ENCODE measurements around the gene CIAPIN1.
A peak's percentile ranks its signal among the peaks of the same experiment; 100 is the strongest.

The CIAPIN1 gene

DNA sequence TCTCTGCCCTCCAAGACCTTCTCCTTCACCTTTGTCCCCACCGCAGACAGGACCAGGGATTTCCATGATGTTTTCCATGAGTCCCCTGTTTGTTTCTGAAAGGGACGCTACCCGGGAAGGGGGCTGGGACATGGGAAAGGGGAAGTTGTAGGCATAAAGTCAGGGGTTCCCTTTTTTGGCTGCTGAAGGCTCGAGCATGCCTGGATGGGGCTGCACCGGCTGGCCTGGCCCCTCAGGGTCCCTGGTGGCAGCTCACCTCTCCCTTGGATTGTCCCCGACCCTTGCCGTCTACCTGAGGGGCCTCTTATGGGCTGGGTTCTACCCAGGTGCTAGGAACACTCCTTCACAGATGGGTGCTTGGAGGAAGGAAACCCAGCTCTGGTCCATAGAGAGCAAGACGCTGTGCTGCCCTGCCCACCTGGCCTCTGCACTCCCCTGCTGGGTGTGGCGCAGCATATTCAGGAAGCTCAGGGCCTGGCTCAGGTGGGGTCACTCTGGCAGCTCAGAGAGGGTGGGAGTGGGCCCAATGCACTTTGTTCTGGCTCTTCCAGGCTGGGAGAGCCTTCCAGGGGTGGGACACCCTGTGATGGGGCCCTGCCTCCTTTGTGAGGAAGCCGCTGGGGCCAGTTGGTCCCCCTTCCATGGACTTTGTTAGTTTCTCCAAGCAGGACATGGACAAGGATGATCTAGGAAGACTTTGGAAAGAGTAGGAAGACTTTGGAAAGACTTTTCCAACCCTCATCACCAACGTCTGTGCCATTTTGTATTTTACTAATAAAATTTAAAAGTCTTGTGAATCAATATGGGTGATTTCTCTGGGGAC, 62.7 kb downstream of the CIAPIN1 start:
- H2AFZ ChIP-seq (ENCODE audit: insufficient read depth, low read length, poor library complexity): peak overlapping the region; percentile 44

DNA sequence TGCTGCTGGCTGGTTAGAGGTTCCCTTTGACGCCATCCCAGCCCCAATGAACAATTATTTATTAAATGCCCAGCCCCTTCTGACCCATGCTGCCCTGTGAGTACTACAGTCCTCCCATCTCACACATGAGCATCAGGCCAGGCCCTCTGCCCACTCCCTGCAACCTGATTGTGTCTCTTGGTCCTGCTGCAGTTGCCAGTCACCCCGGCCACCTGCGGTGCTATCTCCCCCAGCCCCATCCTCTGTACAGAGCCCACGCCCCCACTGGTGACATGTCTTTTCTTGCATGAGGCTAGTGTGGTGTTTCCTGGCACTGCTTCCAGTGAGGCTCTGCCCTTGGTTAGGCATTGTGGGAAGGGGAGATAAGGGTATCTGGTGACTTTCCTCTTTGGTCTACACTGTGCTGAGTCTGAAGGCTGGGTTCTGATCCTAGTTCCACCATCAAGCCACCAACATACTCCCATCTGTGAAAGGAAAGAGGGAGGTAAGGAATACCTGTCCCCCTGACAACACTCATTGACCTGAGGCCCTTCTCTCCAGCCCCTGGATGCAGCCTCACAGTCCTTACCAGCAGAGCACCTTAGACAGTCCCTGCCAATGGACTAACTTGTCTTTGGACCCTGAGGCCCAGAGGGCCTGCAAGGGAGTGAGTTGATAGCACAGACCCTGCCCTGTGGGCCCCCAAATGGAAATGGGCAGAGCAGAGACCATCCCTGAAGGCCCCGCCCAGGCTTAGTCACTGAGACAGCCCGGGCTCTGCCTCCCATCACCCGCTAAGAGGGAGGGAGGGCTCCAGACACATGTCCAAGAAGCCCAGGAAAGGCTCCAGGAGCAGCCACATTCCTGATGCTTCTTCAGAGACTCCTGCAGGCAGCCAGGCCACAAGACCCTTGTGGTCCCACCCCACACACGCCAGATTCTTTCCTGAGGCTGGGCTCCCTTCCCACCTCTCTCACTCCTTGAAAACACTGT, 63.6 kb downstream of the CIAPIN1 start:
- no peaks in the 10 kb centered on the region for H3K79me2 ChIP-seq (ENCODE audit: control insufficient read depth, insufficient read depth, low read length, poor library complexity)
- peaks cover 24% of the 10 kb centered on the region for H3K79me1 ChIP-seq (ENCODE audit: low read length)
- peak overlapping the region; percentile 81 for H2BK12ac ChIP-seq (ENCODE audit: low read length)
- H3K4me2 ChIP-seq (ENCODE audit: low read length): peak overlapping the region; percentile 19
- no peak overlapping the region for H3K4me3 ChIP-seq (ENCODE audit: low read depth, low read length)
- no peak overlapping the region for H4K8ac ChIP-seq (ENCODE audit: low read depth, low read length)
- H3K27ac ChIP-seq (ENCODE audit: low read depth, low read length): peak overlapping the region; percentile 61
- peak overlapping the region; percentile 7 for H2AK5ac ChIP-seq (ENCODE audit: low read length)
- no peaks in the 10 kb centered on the region for H3K36me3 ChIP-seq (ENCODE audit: control insufficient read depth in 1 of 2, insufficient read depth in 2 of 2, low read length in 2 of 2)
- no peak overlapping the region for H3K23ac ChIP-seq (ENCODE audit: low read length)
- no peak overlapping the region for H3K18ac ChIP-seq (ENCODE audit: low read length)
- H4K12ac ChIP-seq (ENCODE audit: low read depth, low read length): no peak overlapping the region
- no peaks in the 10 kb centered on the region for H3K9me3 ChIP-seq (ENCODE audit: insufficient read depth, low read depth, low read length)
- H2AFZ ChIP-seq (ENCODE audit: insufficient read depth, low read length, poor library complexity): no peak overlapping the region
- no peak overlapping the region for H3K4ac ChIP-seq (ENCODE audit: low read depth, low read length)
- no peak overlapping the region for H3K9ac ChIP-seq (ENCODE audit: low read length)
- H2BK5ac ChIP-seq (ENCODE audit: low read depth, low read length, poor library complexity): peak overlapping the region; percentile 0
- no CpG with 5 or more reads among the region's 8 CpGs for WGBS (ENCODE audit: extremely low coverage, insufficient coverage, insufficient read length)
- peak overlapping the region; percentile 78 for H4K91ac ChIP-seq (ENCODE audit: low read depth, low read length)
- peak overlapping the region; percentile 8 for H3K14ac ChIP-seq (ENCODE audit: low read length)
- H2BK120ac ChIP-seq (ENCODE audit: insufficient read depth, low read length, poor library complexity): peak overlapping the region; percentile 74
- H3K27me3 ChIP-seq (ENCODE audit: insufficient read depth, low read length): no peaks in the 10 kb centered on the region
- no peak for DNase-seq
- peaks cover 26 to 27% of the 10 kb centered on the region in 2 experiments for H3K4me1 ChIP-seq (ENCODE audit: control insufficient read depth in 1 of 2, insufficient read depth in 2 of 2, low read length in 2 of 2)

More for the DNA sequence above, 62.7 kb downstream of the CIAPIN1 start:
- Histone ChIP-seq H3K36me3 (ENCODE audit: control insufficient read depth in 1 of 2, insufficient read depth in 2 of 2, low read length in 2 of 2) (no peaks in the 10 kb centered on the region), H3K4me2 (ENCODE audit: low read length) (peak overlapping the region; percentile 19), H3K18ac (ENCODE audit: low read length) (peak overlapping the region; percentile 77), H2BK120ac (ENCODE audit: insufficient read depth, low read length, poor library complexity) (peak overlapping the region; percentile 74), H3K9me3 (ENCODE audit: insufficient read depth, low read depth, low read length) (no peaks in the 10 kb centered on the region), H3K23ac (ENCODE audit: low read length) (no peak overlapping the region), H2BK5ac (ENCODE audit: low read depth, low read length, poor library complexity) (peak overlapping the region; percentile 22), H4K8ac (ENCODE audit: low read depth, low read length) (no peak overlapping the region), H3K4ac (ENCODE audit: low read depth, low read length) (peak overlapping the region; percentile 67), H3K4me1 (ENCODE audit: control insufficient read depth in 1 of 2, insufficient read depth in 2 of 2, low read length in 2 of 2) (peaks cover 22 to 24% of the 10 kb centered on the region in 2 experiments), H3K79me1 (ENCODE audit: low read length) (peaks cover 21% of the 10 kb centered on the region), H4K12ac (ENCODE audit: low read depth, low read length) (peak overlapping the region; percentile 16), H2AK5ac (ENCODE audit: low read length) (peak overlapping the region; percentile 95), H3K9ac (ENCODE audit: low read length) (no peak overlapping the region), H3K14ac (ENCODE audit: low read length) (peak overlapping the region; percentile 43), H3K27ac (ENCODE audit: low read depth, low read length) (peak overlapping the region; percentile 61), H4K91ac (ENCODE audit: low read depth, low read length) (peak overlapping the region; percentile 58), H3K4me3 (ENCODE audit: low read depth, low read length) (no peak overlapping the region), H2BK12ac (ENCODE audit: low read length) (peak overlapping the region; percentile 81), H3K27me3 (ENCODE audit: insufficient read depth, low read length) (no peaks in the 10 kb centered on the region), H3K79me2 (ENCODE audit: control insufficient read depth, insufficient read depth, low read length, poor library complexity) (no peaks in the 10 kb centered on the region)
- no peak for DNase-seq
- no CpG with 5 or more reads among the region's 11 CpGs for WGBS (ENCODE audit: extremely low coverage, insufficient coverage, insufficient read length)

DNA sequence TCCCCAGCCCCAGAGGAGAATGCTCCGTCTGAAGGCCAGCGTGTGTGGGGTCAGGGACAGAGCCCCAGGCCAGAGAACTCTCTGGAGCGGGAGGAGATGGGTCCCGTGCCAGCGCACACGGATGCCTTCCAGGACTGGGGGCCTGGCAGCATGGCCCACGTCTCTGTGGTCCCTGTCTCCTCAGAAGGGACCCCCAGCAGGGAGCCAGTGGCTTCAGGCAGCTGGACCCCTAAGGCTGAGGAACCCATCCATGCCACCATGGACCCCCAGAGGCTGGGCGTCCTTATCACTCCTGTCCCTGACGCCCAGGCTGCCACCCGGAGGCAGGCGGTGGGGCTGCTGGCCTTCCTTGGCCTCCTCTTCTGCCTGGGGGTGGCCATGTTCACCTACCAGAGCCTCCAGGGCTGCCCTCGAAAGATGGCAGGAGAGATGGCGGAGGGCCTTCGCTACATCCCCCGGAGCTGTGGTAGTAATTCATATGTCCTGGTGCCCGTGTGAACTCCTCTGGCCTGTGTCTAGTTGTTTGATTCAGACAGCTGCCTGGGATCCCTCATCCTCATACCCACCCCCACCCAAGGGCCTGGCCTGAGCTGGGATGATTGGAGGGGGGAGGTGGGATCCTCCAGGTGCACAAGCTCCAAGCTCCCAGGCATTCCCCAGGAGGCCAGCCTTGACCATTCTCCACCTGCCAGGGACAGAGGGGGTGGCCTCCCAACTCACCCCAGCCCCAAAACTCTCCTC, 64.5 kb downstream of the CIAPIN1 start:
- no CpG with 5 or more reads among the region's 16 CpGs for WGBS (ENCODE audit: extremely low coverage, insufficient coverage, insufficient read length)
- Histone ChIP-seq H3K14ac (ENCODE audit: low read length) (peak overlapping the region; percentile 18), H4K91ac (ENCODE audit: low read depth, low read length) (peak overlapping the region; percentile 78), H2BK120ac (ENCODE audit: insufficient read depth, low read length, poor library complexity) (peak overlapping the region; percentile 35), H3K79me2 (ENCODE audit: control insufficient read depth, insufficient read depth, low read length, poor library complexity) (no peaks in the 10 kb centered on the region), H2BK5ac (ENCODE audit: low read depth, low read length, poor library complexity) (no peak overlapping the region), H3K4me1 (ENCODE audit: control insufficient read depth in 1 of 2, insufficient read depth in 2 of 2, low read length in 2 of 2) (peaks cover 29 to 31% of the 10 kb centered on the region in 2 experiments), H3K4me2 (ENCODE audit: low read length) (no peak overlapping the region), H3K23ac (ENCODE audit: low read length) (no peak overlapping the region), H2BK12ac (ENCODE audit: low read length) (peak overlapping the region; percentile 48), H4K12ac (ENCODE audit: low read depth, low read length) (no peak overlapping the region), H2AFZ (ENCODE audit: insufficient read depth, low read length, poor library complexity) (no peak overlapping the region), H3K18ac (ENCODE audit: low read length) (no peak overlapping the region), H3K4ac (ENCODE audit: low read depth, low read length) (no peak overlapping the region), H3K27me3 (ENCODE audit: insufficient read depth, low read length) (no peaks in the 10 kb centered on the region), H4K8ac (ENCODE audit: low read depth, low read length) (no peak overlapping the region), H3K4me3 (ENCODE audit: low read depth, low read length) (no peak overlapping the region), H2AK5ac (ENCODE audit: low read length) (peak overlapping the region; percentile 60), H3K9ac (ENCODE audit: low read length) (no peak overlapping the region), H3K27ac (ENCODE audit: low read depth, low read length) (no peak overlapping the region), H3K36me3 (ENCODE audit: control insufficient read depth in 1 of 2, insufficient read depth in 2 of 2, low read length in 2 of 2) (no peaks in the 10 kb centered on the region), H3K9me3 (ENCODE audit: insufficient read depth, low read depth, low read length) (no peaks in the 10 kb centered on the region), H3K79me1 (ENCODE audit: low read length) (peaks cover 26% of the 10 kb centered on the region)
- DNase-seq: no peak
